ENCODE measurements around the gene GUCA1C.
A peak's percentile ranks its signal among the peaks of the same experiment; 100 is the strongest.

GUCA1C gene

GRCh38 chr3:108931035-108931434 is 22.6 kb downstream of the GUCA1C start:
- no peak for DNase-seq
- H3K36me3 ChIP-seq (ENCODE audit: control insufficient read depth, insufficient read depth, low read length), result no peaks in the 10 kb centered on the region
- no peak overlapping the region for H3K56ac ChIP-seq (ENCODE audit: low read length)
- H3K4me1 ChIP-seq (ENCODE audit: control insufficient read depth, low read depth, low read length), result no peaks in the 10 kb centered on the region
- H3K79me1 ChIP-seq (ENCODE audit: low read length), result no peaks in the 10 kb centered on the region
- no peaks in the 10 kb centered on the region for H3K79me2 ChIP-seq (ENCODE audit: control insufficient read depth, insufficient read depth, low read length)
- H2BK15ac ChIP-seq (replicated peaks; ENCODE audit: low read depth), result no peak overlapping the region
- no peak overlapping the region for H3K18ac ChIP-seq (ENCODE audit: low read length)
- H4K8ac ChIP-seq (ENCODE audit: low read depth, low read length), result no peak overlapping the region
- no peak overlapping the region for H3K4me3 ChIP-seq (ENCODE audit: low read length)
- H3K9ac ChIP-seq (ENCODE audit: low read length), result no peak overlapping the region
- H3K27me3 ChIP-seq (ENCODE audit: insufficient read depth, low read length, poor library complexity), result no peaks in the 10 kb centered on the region
- no peak overlapping the region for H2BK120ac ChIP-seq (ENCODE audit: low read depth, low read length)
- H2AK5ac ChIP-seq (ENCODE audit: low read length), result no peak overlapping the region
- no peak overlapping the region for H3K23ac ChIP-seq (ENCODE audit: low read length)
- H2BK5ac ChIP-seq (ENCODE audit: low read length), result no peak overlapping the region
- no peak overlapping the region for H3K4ac ChIP-seq (ENCODE audit: low read depth, low read length)
- no peak overlapping the region for H4K5ac ChIP-seq (ENCODE audit: low read length)
- no peak overlapping the region for H3K27ac ChIP-seq (ENCODE audit: low read depth, low read length)
- no peak overlapping the region for H3K4me2 ChIP-seq (ENCODE audit: low read length)

GRCh38 chr3:108918866-108919265 is 34.8 kb downstream of the GUCA1C start:
- Histone ChIP-seq H3K4me2 (ENCODE audit: low read length) (no peak overlapping the region), H3K4me1 (ENCODE audit: control insufficient read depth, low read depth, low read length) (no peaks in the 10 kb centered on the region), H3K4ac (ENCODE audit: low read depth, low read length) (no peak overlapping the region), H3K79me2 (ENCODE audit: control insufficient read depth, insufficient read depth, low read length) (no peaks in the 10 kb centered on the region), H2BK15ac (replicated peaks; ENCODE audit: low read depth) (no peak overlapping the region), H3K27me3 (ENCODE audit: insufficient read depth, low read length, poor library complexity) (no peaks in the 10 kb centered on the region), H4K8ac (ENCODE audit: low read depth, low read length) (no peak overlapping the region), H3K4me3 (ENCODE audit: low read length) (no peak overlapping the region), H3K23ac (ENCODE audit: low read length) (no peak overlapping the region), H2BK5ac (ENCODE audit: low read length) (no peak overlapping the region), H3K56ac (ENCODE audit: low read length) (no peak overlapping the region), H3K79me1 (ENCODE audit: low read length) (no peaks in the 10 kb centered on the region), H3K27ac (ENCODE audit: low read depth, low read length) (no peak overlapping the region), H2AK5ac (ENCODE audit: low read length) (no peak overlapping the region), H3K36me3 (ENCODE audit: control insufficient read depth, insufficient read depth, low read length) (no peaks in the 10 kb centered on the region), H3K9ac (ENCODE audit: low read length) (no peak overlapping the region), H4K5ac (ENCODE audit: low read length) (no peak overlapping the region), H3K18ac (ENCODE audit: low read length) (no peak overlapping the region), H2BK120ac (ENCODE audit: low read depth, low read length) (no peak overlapping the region)
- DNase-seq, result no peak
- no CpG with 5 or more reads among the region's 3 CpGs for WGBS (ENCODE audit: extremely low coverage, insufficient coverage, low lambda C conversion rate)

- Histone ChIP-seq H3K27ac (ENCODE audit: low read depth, low read length) (no peak overlapping the region), H3K56ac (ENCODE audit: low read length) (no peak overlapping the region), H2BK15ac (replicated peaks; ENCODE audit: low read depth) (no peak overlapping the region), H4K5ac (ENCODE audit: low read length) (no peak overlapping the region), H3K23ac (ENCODE audit: low read length) (no peak overlapping the region), H3K18ac (ENCODE audit: low read length) (no peak overlapping the region), H2BK120ac (ENCODE audit: low read depth, low read length) (no peak overlapping the region), H2BK5ac (ENCODE audit: low read length) (no peak overlapping the region), H3K4me1 (ENCODE audit: control insufficient read depth, low read depth, low read length) (no peaks in the 10 kb centered on the region), H3K4me3 (ENCODE audit: low read length) (no peak overlapping the region), H3K36me3 (ENCODE audit: control insufficient read depth, insufficient read depth, low read length) (no peaks in the 10 kb centered on the region), H3K27me3 (ENCODE audit: insufficient read depth, low read length, poor library complexity) (no peaks in the 10 kb centered on the region), H3K79me1 (ENCODE audit: low read length) (no peaks in the 10 kb centered on the region), H4K8ac (ENCODE audit: low read depth, low read length) (no peak overlapping the region), H2AK5ac (ENCODE audit: low read length) (no peak overlapping the region), H3K79me2 (ENCODE audit: control insufficient read depth, insufficient read depth, low read length) (no peaks in the 10 kb centered on the region), H3K4ac (ENCODE audit: low read depth, low read length) (no peak overlapping the region), H3K9ac (ENCODE audit: low read length) (no peak overlapping the region), H3K4me2 (ENCODE audit: low read length) (no peak overlapping the region)
- DNase-seq, result peak; percentile 86
- no CpG with 5 or more reads among the region's 6 CpGs for WGBS (ENCODE audit: extremely low coverage, insufficient coverage, low lambda C conversion rate)
Measured at GRCh38 chr3:108914774-108915641, 38.7 kb downstream of the GUCA1C start.

GRCh38 chr3:108909799-108910198 is 43.9 kb downstream of the GUCA1C start:
- Histone ChIP-seq H3K4ac (ENCODE audit: low read depth, low read length) (no peak overlapping the region), H2BK120ac (ENCODE audit: low read depth, low read length) (no peak overlapping the region), H3K18ac (ENCODE audit: low read length) (no peak overlapping the region), H3K56ac (ENCODE audit: low read length) (no peak overlapping the region), H4K8ac (ENCODE audit: low read depth, low read length) (no peak overlapping the region), H3K79me2 (ENCODE audit: control insufficient read depth, insufficient read depth, low read length) (no peaks in the 10 kb centered on the region), H3K36me3 (ENCODE audit: control insufficient read depth, insufficient read depth, low read length) (no peaks in the 10 kb centered on the region), H3K4me1 (ENCODE audit: control insufficient read depth, low read depth, low read length) (no peaks in the 10 kb centered on the region), H4K5ac (ENCODE audit: low read length) (no peak overlapping the region), H3K23ac (ENCODE audit: low read length) (no peak overlapping the region), H3K9ac (ENCODE audit: low read length) (no peak overlapping the region), H2AK5ac (ENCODE audit: low read length) (no peak overlapping the region), H3K27ac (ENCODE audit: low read depth, low read length) (no peak overlapping the region), H3K27me3 (ENCODE audit: insufficient read depth, low read length, poor library complexity) (no peaks in the 10 kb centered on the region), H3K79me1 (ENCODE audit: low read length) (no peaks in the 10 kb centered on the region), H2BK5ac (ENCODE audit: low read length) (no peak overlapping the region), H2BK15ac (replicated peaks; ENCODE audit: low read depth) (no peak overlapping the region), H3K4me3 (ENCODE audit: low read length) (no peak overlapping the region), H3K4me2 (ENCODE audit: low read length) (no peak overlapping the region)
- DNase-seq, result no peak
- no CpG with 5 or more reads among the region's 5 CpGs for WGBS (ENCODE audit: extremely low coverage, insufficient coverage, low lambda C conversion rate)

GRCh38 chr3:108907194-108907593 is 46.5 kb downstream of the GUCA1C start:
- Histone ChIP-seq H3K4me3 (ENCODE audit: low read length) (no peak overlapping the region), H2BK120ac (ENCODE audit: low read depth, low read length) (no peak overlapping the region), H3K79me2 (ENCODE audit: control insufficient read depth, insufficient read depth, low read length) (no peaks in the 10 kb centered on the region), H3K4ac (ENCODE audit: low read depth, low read length) (no peak overlapping the region), H3K79me1 (ENCODE audit: low read length) (no peaks in the 10 kb centered on the region), H4K5ac (ENCODE audit: low read length) (no peak overlapping the region), H2BK5ac (ENCODE audit: low read length) (no peak overlapping the region), H4K8ac (ENCODE audit: low read depth, low read length) (no peak overlapping the region), H3K9ac (ENCODE audit: low read length) (no peak overlapping the region), H3K36me3 (ENCODE audit: control insufficient read depth, insufficient read depth, low read length) (no peaks in the 10 kb centered on the region), H2AK5ac (ENCODE audit: low read length) (no peak overlapping the region), H3K27ac (ENCODE audit: low read depth, low read length) (no peak overlapping the region), H3K4me1 (ENCODE audit: control insufficient read depth, low read depth, low read length) (no peaks in the 10 kb centered on the region), H3K56ac (ENCODE audit: low read length) (no peak overlapping the region), H3K23ac (ENCODE audit: low read length) (no peak overlapping the region), H3K18ac (ENCODE audit: low read length) (no peak overlapping the region), H3K27me3 (ENCODE audit: insufficient read depth, low read length, poor library complexity) (no peaks in the 10 kb centered on the region), H2BK15ac (replicated peaks; ENCODE audit: low read depth) (no peak overlapping the region), H3K4me2 (ENCODE audit: low read length) (no peak overlapping the region)
- no peak for DNase-seq
- no CpG with 5 or more reads among the region's 1 CpG for WGBS (ENCODE audit: extremely low coverage, insufficient coverage, low lambda C conversion rate)

- Histone ChIP-seq H3K23ac (ENCODE audit: low read length) (no peak overlapping the region), H3K36me3 (ENCODE audit: control insufficient read depth, insufficient read depth, low read length) (no peaks in the 10 kb centered on the region), H3K79me2 (ENCODE audit: control insufficient read depth, insufficient read depth, low read length) (no peaks in the 10 kb centered on the region), H4K8ac (ENCODE audit: low read depth, low read length) (no peak overlapping the region), H2BK5ac (ENCODE audit: low read length) (no peak overlapping the region), H4K5ac (ENCODE audit: low read length) (no peak overlapping the region), H2BK15ac (replicated peaks; ENCODE audit: low read depth) (no peak overlapping the region), H3K4ac (ENCODE audit: low read depth, low read length) (no peak overlapping the region), H3K56ac (ENCODE audit: low read length) (no peak overlapping the region), H3K27me3 (ENCODE audit: insufficient read depth, low read length, poor library complexity) (no peaks in the 10 kb centered on the region), H3K9ac (ENCODE audit: low read length) (no peak overlapping the region), H3K27ac (ENCODE audit: low read depth, low read length) (no peak overlapping the region), H3K18ac (ENCODE audit: low read length) (no peak overlapping the region), H3K4me3 (ENCODE audit: low read length) (no peak overlapping the region), H3K79me1 (ENCODE audit: low read length) (no peaks in the 10 kb centered on the region), H2BK120ac (ENCODE audit: low read depth, low read length) (no peak overlapping the region), H3K4me1 (ENCODE audit: control insufficient read depth, low read depth, low read length) (no peaks in the 10 kb centered on the region), H2AK5ac (ENCODE audit: low read length) (no peak overlapping the region), H3K4me2 (ENCODE audit: low read length) (no peak overlapping the region)
- no CpG with 5 or more reads among the region's 3 CpGs for WGBS (ENCODE audit: extremely low coverage, insufficient coverage, low lambda C conversion rate)
- no peak for DNase-seq
Measured at GRCh38 chr3:108899530-108899929, 54.1 kb downstream of the GUCA1C start.

Measured in mesendoderm (in vitro differentiated cells).